Tibial nerve (tissue), 4 donors: Measurements from ENCODE around the gene KIF6. TPM values are rescaled to one million over a fixed set of nuclear protein-coding genes. Genes with fewer than 3 reads are reported as not detected.
A peak's percentile ranks its signal among the peaks of the same experiment; 100 is the strongest.

Experiments used
- DNase-seq, 2 donors: peaks; one replicate each; pipeline ENCODE4 v3.0.0-alpha.2; 2019; ENCODE audit warnings: low spot score in 2 of 2
- H3K27ac ChIP-seq, 4 donors: fragments of 200-600 bp; sonication (generic) in 3 of 4; one replicate each; pipeline ENCODE4 v1.5.1; 2017 to 2019; ENCODE audit warnings: mild to moderate bottlenecking in 1 of 4
- H3K27me3 ChIP-seq, 2 donors: fragments of 200-600 bp; sonication (generic) in 1 of 2; one replicate each; pipeline versions ENCODE4 v1.5.1 to v1.6.0; 2017 to 2019
- H3K36me3 ChIP-seq, 3 donors: fragments of 200-600 bp; sonication (generic); one replicate each; pipeline ENCODE4 v1.5.1; 2018 to 2019
- H3K4me1 ChIP-seq, 4 donors: fragments of 200-600 bp; sonication (generic) in 3 of 4; one replicate each; pipeline ENCODE4 v1.5.1; 2017 to 2019
- H3K4me3 ChIP-seq, 4 donors: fragments of 200-600 bp; sonication (generic) in 3 of 4; one replicate each; pipeline ENCODE4 v1.5.1; 2017 to 2019; ENCODE audit warnings: mild to moderate bottlenecking in 1 of 4, moderate library complexity in 1 of 4
- H3K9me3 ChIP-seq, 4 donors: fragments of 200-600 bp; sonication (generic) in 3 of 4; one replicate each; pipeline ENCODE4 v1.5.1; 2017 to 2019
- CTCF ChIP-seq, 5 experiments: fragments of 200-600 bp in 3 of 5; fragments of 450-650 bp in 2 of 5; sonication (generic) in 3 of 5; IDR thresholded peaks; one replicate each; pipeline ENCODE4 v1.5.1; 2016 to 2019; ENCODE audit warnings: antibody characterized with exemption in 5 of 5, mild to moderate bottlenecking in 3 of 5, moderate library complexity in 2 of 5
- EP300 ChIP-seq, 2 donors: sonication (generic); formaldehyde crosslinking; IDR thresholded peaks; one replicate each; pipeline ENCODE4 v1.6.1; 2017; ENCODE audit warnings: antibody characterized with exemption in 2 of 2, mild to moderate bottlenecking in 1 of 2
- POLR2A ChIP-seq, 2 donors: fragments of 450-650 bp; IDR thresholded peaks; one replicate each; pipeline ENCODE4 v1.6.1; 2017; ENCODE audit warnings: antibody characterized with exemption in 2 of 2, mild to moderate bottlenecking in 2 of 2, moderate library complexity in 2 of 2
- WGBS, 2 donors: methylation state at CpG; one replicate each; pipeline ENCODE4 v1.1.5; 2018; 5-methylcytosine and 5-hydroxymethylcytosine counted together
- total RNA-seq, 4 donors: library from RNA; depleted of rRNA; stranded (reverse); fragments of >200 nt; gene quantifications; one replicate each; pipeline ENCODE4 v1.1.0, GENCODE V29; 2016

KIF6 gene
- total RNA-seq, 4 donors from 2014 or later: 0.22 to 0.59 TPM; not detected in 2

- Histone ChIP-seq H3K9me3 (no peaks in the 10 kb centered on the region), H3K27me3 (no peaks in the 10 kb centered on the region), H3K4me1 (no peaks in the 10 kb centered on the region), H3K27ac (no peak within 1 kb of the TSS), H3K4me3 (no peak within 1 kb of the TSS), H3K36me3 (no peaks in the 10 kb centered on the region)
- DNase-seq: no peak
- 80 to 96% methylated on average over 11 of the region's 11 CpGs for WGBS, 2 donors
- TF ChIP-seq POLR2A (IDR thresholded peaks at IDR 0.05): no peak
- no peak for TF ChIP-seq CTCF (IDR thresholded peaks at IDR 0.05)
- TF ChIP-seq EP300 (IDR thresholded peaks at IDR 0.05): no peak
Measured at GRCh38 chr6:39322306-39322850, 402.8 kb downstream of the KIF6 start, which contains the start of gene KCNK16. Gene KCNK16, minus strand, starts transcription at chr6:39322702. Its CDS starts 162 bp downstream, at chr6:39322540.

GRCh38 chr6:39321761-39322160 lies 403.4 kb downstream of the KIF6 start:
- 70 to 74% methylated on average over 5 of the region's 5 CpGs for WGBS, 2 donors
- DNase-seq: no peak
- Histone ChIP-seq H3K27ac (no peak overlapping the region), H3K9me3 (no peaks in the 10 kb centered on the region), H3K4me1 (no peaks in the 10 kb centered on the region), H3K4me3 (no peak overlapping the region), H3K27me3 (no peaks in the 10 kb centered on the region), H3K36me3 (no peaks in the 10 kb centered on the region)
- TF ChIP-seq CTCF (IDR thresholded peaks at IDR 0.05): no peak
- TF ChIP-seq EP300 (IDR thresholded peaks at IDR 0.05): no peak
- TF ChIP-seq POLR2A (IDR thresholded peaks at IDR 0.05): no peak

- Histone ChIP-seq H3K9me3 (no peaks in the 10 kb centered on the region), H3K36me3 (no peaks in the 10 kb centered on the region), H3K27me3 (peaks cover 0 to 7% of the 10 kb centered on the region in 2 donors), H3K4me1 (no peaks in the 10 kb centered on the region), H3K4me3 (no peak overlapping the region), H3K27ac (peak overlapping the region in 1 of 4 donors; percentile 18)
- TF ChIP-seq CTCF (IDR thresholded peaks at IDR 0.05) (no peak), EP300 (IDR thresholded peaks at IDR 0.05) (no peak), POLR2A (IDR thresholded peaks at IDR 0.05) (no peak)
- 74 to 80% methylated on average over 10 of the region's 10 CpGs for WGBS, 2 donors
- DNase-seq: no peak
Measured at GRCh38 chr6:39320363-39320984, 404.7 kb downstream of the KIF6 start.

- no peak for TF ChIP-seq EP300 (IDR thresholded peaks at IDR 0.05)
- TF ChIP-seq CTCF (IDR thresholded peaks at IDR 0.05): no peak
- no peak for TF ChIP-seq POLR2A (IDR thresholded peaks at IDR 0.05)
Measured at GRCh38 chr6:39319621-39320362, 405.4 kb downstream of the KIF6 start.

GRCh38 chr6:39317256-39317655 lies 408.0 kb downstream of the KIF6 start:
- 94 to 95% methylated on average over 3 of the region's 3 CpGs for WGBS, 2 donors

More at GRCh38 chr6:39319621-39320362, 405.4 kb downstream of the KIF6 start:
- 66 to 68% methylated on average over 13 of the region's 13 CpGs for WGBS, 2 donors
- Histone ChIP-seq H3K9me3 (no peaks in the 10 kb centered on the region), H3K4me3 (no peak overlapping the region), H3K27ac (peak overlapping the region in 1 of 4 donors; percentile 18), H3K27me3 (peaks cover 0 to 14% of the 10 kb centered on the region in 2 donors), H3K4me1 (no peaks in the 10 kb centered on the region), H3K36me3 (no peaks in the 10 kb centered on the region)
- no peak for DNase-seq

More at GRCh38 chr6:39317256-39317655, 408.0 kb downstream of the KIF6 start:
- no peak for TF ChIP-seq POLR2A (IDR thresholded peaks at IDR 0.05)
- Histone ChIP-seq H3K4me3 (no peak overlapping the region), H3K9me3 (no peaks in the 10 kb centered on the region), H3K4me1 (peaks cover 0 to 17% (median 11%) of the 10 kb centered on the region in 4 donors), H3K27ac (no peak overlapping the region), H3K36me3 (no peaks in the 10 kb centered on the region), H3K27me3 (peaks cover 0 to 39% of the 10 kb centered on the region in 2 donors)
- DNase-seq: no peak
